HCT116 (cell line): Measurements from ENCODE around the gene PFN3. TPM values are rescaled to one million over a fixed set of nuclear protein-coding genes. Genes with fewer than 3 reads are reported as not detected.

Experiments
- ATAC-seq: fragments of 200-7000 bp; cut with Tn5 transposase; 2 replicates; pipeline ENCODE4 v1.9.1; 2020; ENCODE audit warnings: mild to moderate bottlenecking, moderate library complexity
- BruUV-seq: library from RNA; stranded (reverse); fragments of 400-500 nt; replicated peaks from 2 replicates; lab custom pipeline; 2021; lab: Mats Ljungman, UMichigan
- CTCF ChIA-PET: fragments of 300-600 bp; sonication (Branson Sonifier 250); formaldehyde crosslinking; loops from one replicate; lab custom pipeline; 2021; ENCODE audit warnings: antibody characterized with exemption; lab: Charles Lee
- POLR2A ChIA-PET: fragments of 300-600, 350-600 bp; sonication (Branson Sonifier 250); formaldehyde crosslinking; loops from one replicate; lab custom pipeline; 2021; ENCODE audit warnings: antibody characterized with exemption; lab: Charles Lee
- RAD21 ChIA-PET, 2 experiments: fragments of 300-600 bp; sonication (Branson Sonifier 250); formaldehyde crosslinking; loops; one replicate each; lab custom pipeline; 2023; ENCODE audit warnings: low total read pairs in 2 of 2; ENCODE audit not compliant: uncharacterized antibody in 2 of 2, unreplicated experiment in 2 of 2, low non-redundant PET in 1 of 2; lab: Charles Lee
- DNase-seq: peaks from one replicate; pipeline ENCODE4 v3.0.0-alpha.2; 2010; ENCODE audit warnings: low read depth, low spot score
- H2AFZ ChIP-seq: fragments of 200-600 bp; shearing (Covaris generic), sonication (generic); 2 replicates; pipeline ENCODE4 v1.6.1; 2017; ENCODE audit warnings: low read depth, mixed run types, mixed read lengths, antibody characterized with exemption, low read length; ENCODE audit not compliant: poor library complexity, severe bottlenecking
- H3K27ac ChIP-seq: 2 replicates; pipeline ENCODE4 v1.5.1; 2012; ENCODE audit warnings: low read depth, low read length
- H3K27me3 ChIP-seq: fragments of 200-600 bp; sonication (generic); 2 replicates; pipeline ENCODE4 v1.6.1; 2016; ENCODE audit warnings: mixed run types, low read length, mixed read lengths; ENCODE audit not compliant: insufficient read depth
- H3K36me3 ChIP-seq, 2 experiments: fragments of 200-500 bp in 1 of 2; fragments of 200-600 bp in 1 of 2; sonication (Bioruptor generic) in 1 of 2; sonication (generic) in 1 of 2; 2 replicates each; pipeline versions ENCODE4 v1.5.1 to v1.6.1; 2014 to 2016; ENCODE audit warnings: low read length in 2 of 2, inconsistent platforms in 1 of 2, mixed read lengths in 1 of 2, mixed run types in 1 of 2; ENCODE audit not compliant: insufficient read depth in 2 of 2, control insufficient read depth in 1 of 2
- H3K4me1 ChIP-seq, 2 experiments: fragments of 200-600 bp in 1 of 2; sonication (generic) in 1 of 2; 2 replicates each; pipeline versions ENCODE4 v1.5.1 to v1.6.1; 2012 to 2017; ENCODE audit warnings: low read length in 2 of 2, inconsistent platforms in 1 of 2, mild to moderate bottlenecking in 1 of 2, mixed read lengths in 1 of 2, mixed run types in 1 of 2, moderate library complexity in 1 of 2; ENCODE audit not compliant: insufficient read depth in 2 of 2, control insufficient read depth in 1 of 2
- H3K4me2 ChIP-seq: fragments of 200-600 bp; sonication (generic); 2 replicates; pipeline ENCODE4 v1.6.1; 2017; ENCODE audit warnings: mixed run types, low read length, mixed read lengths
- H3K4me3 ChIP-seq, 2 experiments: fragments of 200-600 bp in 1 of 2; sonication (generic) in 1 of 2; replicated peaks in 1 of 2; 2 replicates each; pipeline ENCODE4 v1.5.1; 2011 to 2016; ENCODE audit warnings: low read length in 2 of 2, control low read depth in 1 of 2, low read depth in 1 of 2, mild to moderate bottlenecking in 1 of 2, mixed read lengths in 1 of 2, mixed run types in 1 of 2
- H3K79me2 ChIP-seq: fragments of 200-600 bp; sonication (generic); 2 replicates; pipeline ENCODE4 v1.6.1; 2017; ENCODE audit warnings: mild to moderate bottlenecking, mixed run types, low read length, moderate library complexity, mixed read lengths; ENCODE audit not compliant: insufficient read depth
- H3K9ac ChIP-seq: fragments of 200-600 bp; sonication (generic); 2 replicates; pipeline ENCODE4 v1.6.1; 2016; ENCODE audit warnings: low read length, mixed read lengths
- H3K9me2 ChIP-seq: fragments of 200-600 bp; sonication (generic), shearing (Covaris generic); 2 replicates; pipeline ENCODE4 v1.6.1; 2017; ENCODE audit warnings: mixed run types, mild to moderate bottlenecking, moderate library complexity; ENCODE audit not compliant: insufficient read depth
- H3K9me3 ChIP-seq, 2 experiments: fragments of 200-500 bp in 1 of 2; fragments of 200-600 bp in 1 of 2; sonication (Bioruptor generic) in 1 of 2; sonication (generic) in 1 of 2; 2 replicates each; pipeline ENCODE4 v1.6.1; 2014 to 2017; ENCODE audit warnings: low read length in 2 of 2, mixed read lengths in 2 of 2, inconsistent platforms in 1 of 2, low read depth in 1 of 2, mild to moderate bottlenecking in 1 of 2, mixed run types in 1 of 2, moderate library complexity in 1 of 2; ENCODE audit not compliant: control insufficient read depth in 1 of 2, insufficient read depth in 1 of 2
- H4K20me1 ChIP-seq: fragments of 200-600 bp; sonication (generic), shearing (Covaris generic); 2 replicates; pipeline ENCODE4 v1.6.1; 2017; ENCODE audit warnings: mixed run types, mild to moderate bottlenecking, moderate library complexity; ENCODE audit not compliant: insufficient read depth
- ATF3 ChIP-seq: IDR thresholded peaks from 2 replicates; pipeline ENCODE4 v1.6.1; 2012
- CBX3 ChIP-seq: IDR thresholded peaks from 2 replicates; pipeline ENCODE4 v1.6.1; 2012; ENCODE audit warnings: low read depth
- CEBPB ChIP-seq: IDR thresholded peaks from 2 replicates; pipeline ENCODE4 v1.6.1; 2012; ENCODE audit warnings: low read depth
- CTCF ChIP-seq, 3 experiments: fragments of 200-600 bp in 1 of 3; sonication (generic) in 1 of 3; IDR thresholded peaks in 2 of 3; conservative IDR thresholded peaks in 1 of 3; 2 replicates each; pipeline ENCODE4 v1.5.1; 2012 to 2017; ENCODE audit warnings: low read depth in 2 of 3, low read length in 2 of 3, antibody characterized with exemption in 1 of 3, borderline replicate concordance in 1 of 3, control low read depth in 1 of 3, mild to moderate bottlenecking in 1 of 3, mixed read lengths in 1 of 3, mixed run types in 1 of 3, moderate library complexity in 1 of 3; ENCODE audit not compliant: insufficient read depth in 1 of 3
- EGR1 ChIP-seq: IDR thresholded peaks from 2 replicates; pipeline ENCODE4 v1.6.1; 2012; ENCODE audit warnings: low read depth
- ELF1 ChIP-seq: IDR thresholded peaks from 2 replicates; pipeline ENCODE4 v1.6.1; 2012; ENCODE audit warnings: low read depth, borderline replicate concordance
- EZH2phosphoT487 ChIP-seq: fragments of 200-600 bp; IDR thresholded peaks from 2 replicates; pipeline ENCODE4 v1.6.1; 2018; ENCODE audit warnings: antibody characterized with exemption, borderline replicate concordance
- FOSL1 ChIP-seq: IDR thresholded peaks from 2 replicates; pipeline ENCODE4 v1.6.1; 2012; ENCODE audit warnings: low read depth
- JUND ChIP-seq: IDR thresholded peaks from 2 replicates; pipeline ENCODE4 v1.6.1; 2012
- RAD21 ChIP-seq: IDR thresholded peaks from 2 replicates; pipeline ENCODE4 v1.6.1; 2012; ENCODE audit warnings: low read depth, mild to moderate bottlenecking
- SIN3A ChIP-seq: IDR thresholded peaks from 2 replicates; pipeline ENCODE4 v1.6.1; 2012; ENCODE audit warnings: low read depth
- SRF ChIP-seq: IDR thresholded peaks from 2 replicates; pipeline ENCODE4 v1.6.1; 2012; ENCODE audit warnings: low read depth
- TCF7L2 ChIP-seq: IDR thresholded peaks from 2 replicates; pipeline ENCODE4 v1.7.0; 2011; ENCODE audit warnings: borderline replicate concordance, inconsistent platforms; ENCODE audit not compliant: insufficient read depth, insufficient read length; ENCODE audit errors: extremely low read depth
- ZFX ChIP-seq: fragments of 450-650 bp; IDR thresholded peaks from 2 replicates; pipeline ENCODE4 v1.6.1; 2017
- ZNF274 ChIP-seq: fragments of 200-500 bp; sonication (Bioruptor generic); IDR thresholded peaks from 2 replicates; pipeline ENCODE4 v1.6.1; 2014; ENCODE audit warnings: mild to moderate bottlenecking, low read depth, low read length, inconsistent platforms
- intact Hi-C: fragments of 100-400 bp; cut with micrococcal nuclease; formaldehyde crosslinking; loops from 2 replicates; pipeline ENCODE4 v1.10.0; 2022
- total RNA-seq: library from RNA; stranded (reverse); gene quantifications from one replicate; pipeline ENCODE4 v1.2.1, GENCODE V29; 2021; ENCODE audit not compliant: unreplicated experiment
- TF ChIP-seq, protein P1 (sequence below): IDR thresholded peaks from 2 replicates; pipeline ENCODE4 v1.6.1; 2011; ENCODE audit warnings: mild to moderate bottlenecking, low read length, moderate library complexity; ENCODE audit not compliant: insufficient replicate concordance; ENCODE audit errors: extremely low read depth
- TF ChIP-seq, protein P2 (sequence below): IDR thresholded peaks from 2 replicates; pipeline ENCODE4 v1.6.1; 2012

The PFN3 gene
- total RNA-seq, 1 experiment from 2014 or later = not detected

GRCh38 chr5:177439518-177440053 is 39.1 kb upstream of the PFN3 start:
- no peak for TF ChIP-seq ATF3
- TF ChIP-seq RAD21 = no peak
- TF ChIP-seq ELF1 = no peak
- TF ChIP-seq, protein P1, sequence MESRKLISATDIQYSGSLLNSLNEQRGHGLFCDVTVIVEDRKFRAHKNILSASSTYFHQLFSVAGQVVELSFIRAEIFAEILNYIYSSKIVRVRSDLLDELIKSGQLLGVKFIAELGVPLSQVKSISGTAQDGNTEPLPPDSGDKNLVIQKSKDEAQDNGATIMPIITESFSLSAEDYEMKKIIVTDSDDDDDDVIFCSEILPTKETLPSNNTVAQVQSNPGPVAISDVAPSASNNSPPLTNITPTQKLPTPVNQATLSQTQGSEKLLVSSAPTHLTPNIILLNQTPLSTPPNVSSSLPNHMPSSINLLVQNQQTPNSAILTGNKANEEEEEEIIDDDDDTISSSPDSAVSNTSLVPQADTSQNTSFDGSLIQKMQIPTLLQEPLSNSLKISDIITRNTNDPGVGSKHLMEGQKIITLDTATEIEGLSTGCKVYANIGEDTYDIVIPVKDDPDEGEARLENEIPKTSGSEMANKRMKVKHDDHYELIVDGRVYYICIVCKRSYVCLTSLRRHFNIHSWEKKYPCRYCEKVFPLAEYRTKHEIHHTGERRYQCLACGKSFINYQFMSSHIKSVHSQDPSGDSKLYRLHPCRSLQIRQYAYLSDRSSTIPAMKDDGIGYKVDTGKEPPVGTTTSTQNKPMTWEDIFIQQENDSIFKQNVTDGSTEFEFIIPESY = no peak
- no peak for TF ChIP-seq JUND
- no peak for TF ChIP-seq CEBPB
- TF ChIP-seq, all 23 proteins: peak for 0
- no peaks in the 10 kb centered on the region for H3K27me3 ChIP-seq
- ChIA-PET POLR2A (interaction anchor here (1.4 kb wide), 1 partner anchor 13 kb away, joined by 5 read pairs; the partner anchor contains the start of gene GRK6), CTCF (no interaction called here), RAD21 (no interaction called here)
- H3K36me3 ChIP-seq = peaks cover 13 to 28% of the 10 kb centered on the region in 2 experiments; a peak in 3 of 4 replicates
- intact Hi-C loops = no loop called here
- H3K9ac ChIP-seq = no peak overlapping the region
- H3K4me2 ChIP-seq = no peak overlapping the region
- peaks cover 14% of the 10 kb centered on the region; the same call in 1 of the 2 replicates for H3K79me2 ChIP-seq
- H3K9me3 ChIP-seq = no peaks in the 10 kb centered on the region
- H3K4me3 ChIP-seq = no peak overlapping the region
- peaks cover 3% of the 10 kb centered on the region; the same call in 1 of the 2 replicates for H4K20me1 ChIP-seq
- H3K27ac ChIP-seq = no peak overlapping the region
- BruUV-seq = no TSS peak
- H2AFZ ChIP-seq = no peak overlapping the region
- ATAC-seq = no peak
- H3K4me1 ChIP-seq = peaks cover 0 to 15% of the 10 kb centered on the region in 2 experiments; a peak in 2 of 4 replicates
- DNase-seq = no peak
- no peaks in the 10 kb centered on the region for H3K9me2 ChIP-seq

GRCh38 chr5:177438468-177438867 is 38.0 kb upstream of the PFN3 start:
- H3K9me2 ChIP-seq = no peaks in the 10 kb centered on the region
- ATAC-seq (no peak), DNase-seq (no peak)
- RAD21 ChIA-PET = no interaction called here
- no peaks in the 10 kb centered on the region for H3K27me3 ChIP-seq
- H3K79me2 ChIP-seq = 0 out of 2 replicates have a peak, but pooled peaks cover 3% of the 10 kb centered on the region
- intact Hi-C loops = no loop called here
- H3K27ac ChIP-seq = 0 out of 2 replicates have a peak overlapping the region, but pooled peaks have one; percentile 3
- TF ChIP-seq FOSL1 = no peak
- no peak for TF ChIP-seq TCF7L2
- no peak for TF ChIP-seq ZNF274
- TF ChIP-seq SIN3A = no peak
- no peak for TF ChIP-seq ELF1
- no peak for TF ChIP-seq CEBPB
- no peak for TF ChIP-seq EGR1
- TF ChIP-seq, protein P2, sequence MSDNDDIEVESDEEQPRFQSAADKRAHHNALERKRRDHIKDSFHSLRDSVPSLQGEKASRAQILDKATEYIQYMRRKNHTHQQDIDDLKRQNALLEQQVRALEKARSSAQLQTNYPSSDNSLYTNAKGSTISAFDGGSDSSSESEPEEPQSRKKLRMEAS = no peak
- no peak for TF ChIP-seq CBX3
- TF ChIP-seq ZFX = no peak
- no peak for TF ChIP-seq CTCF (IDR thresholded peaks at IDR 0.05 in 2 of 3, conservative IDR thresholded peaks at IDR 0.05 in 1 of 3; ENCODE audit: borderline replicate concordance in 1 of 3, insufficient read depth in 1 of 3, low read depth in 2 of 3, low read length in 2 of 3)
- TF ChIP-seq EZH2phosphoT487 = no peak
- no peak for TF ChIP-seq SRF
- no peaks in the 10 kb centered on the region for H4K20me1 ChIP-seq
- no peaks in the 10 kb centered on the region for H3K9me3 ChIP-seq
- CTCF ChIA-PET = no interaction called here
- no peak overlapping the region for H3K4me3 ChIP-seq
- H3K9ac ChIP-seq = no peak overlapping the region
- BruUV-seq = no TSS peak
- H3K36me3 ChIP-seq = peaks cover 14 to 27% of the 10 kb centered on the region in 2 experiments; a peak in 3 of 4 replicates
- H3K4me2 ChIP-seq = no peak overlapping the region
- no peak overlapping the region for H2AFZ ChIP-seq
- POLR2A ChIA-PET = no interaction called here
- H3K4me1 ChIP-seq = peaks cover 0 to 8% of the 10 kb centered on the region in 2 experiments; a peak in 2 of 4 replicates
